KBM-7 (cell line): ENCODE data around the gene TMEM74B.

Experiments
- DNase-seq: peaks from one replicate; pipeline ENCODE4 v3.0.0-alpha.2; 2015
- in situ Hi-C: fragments of 300-500 bp; cut with MboI; formaldehyde crosslinking; loops from 2 replicates; pipeline ENCODE4 v1.14.3; 2020; ENCODE audit warnings: low sequenced_read_pairs, low pct_unique_long_range_greater_than_20kb, mixed read lengths

The TMEM74B gene

DNA sequence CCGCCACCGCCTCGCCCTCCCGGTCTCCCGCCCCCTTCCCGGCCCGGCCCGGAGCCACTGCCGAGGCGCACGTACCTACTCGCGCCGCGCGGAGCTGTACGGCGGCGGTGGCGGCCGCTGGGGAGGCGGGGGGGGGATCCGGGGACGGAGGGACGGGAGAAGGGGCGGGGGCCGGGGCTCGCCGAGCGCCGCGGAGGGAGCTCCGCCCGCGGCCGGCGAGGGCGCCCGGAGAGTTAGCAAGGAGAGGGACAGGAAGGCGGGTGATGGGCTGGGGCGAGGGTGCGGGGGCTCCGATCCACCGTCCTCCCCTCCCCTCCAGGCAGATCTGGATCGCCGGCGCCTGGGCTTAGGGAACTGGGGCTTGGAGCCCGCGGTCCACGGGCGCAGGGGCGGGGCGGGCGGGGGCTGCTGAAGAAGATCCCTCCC, 548 bp upstream of the TMEM74B start:
- DNase-seq, result no peak
- in situ Hi-C loops, result no loop called here

DNA sequence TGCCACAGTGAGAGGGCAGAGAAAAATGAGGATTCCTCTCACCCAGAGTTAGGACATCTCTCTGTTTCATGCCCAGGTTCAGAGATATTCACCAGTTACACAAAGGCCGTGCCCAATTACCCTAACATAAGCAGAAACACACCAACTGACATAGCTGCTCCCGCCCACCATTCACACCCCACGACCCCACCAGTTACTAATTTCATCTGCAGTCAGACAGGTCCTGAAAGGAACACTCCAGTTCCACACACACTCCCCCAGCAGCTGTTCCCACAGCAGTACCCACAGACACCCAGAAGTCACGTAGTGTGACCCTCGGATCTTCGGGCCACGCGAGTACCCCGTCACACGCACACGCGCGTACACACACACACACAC, 532 bp downstream of the TMEM74B start:
- DNase-seq, result no peak
- in situ Hi-C loops, result no loop called here

DNA sequence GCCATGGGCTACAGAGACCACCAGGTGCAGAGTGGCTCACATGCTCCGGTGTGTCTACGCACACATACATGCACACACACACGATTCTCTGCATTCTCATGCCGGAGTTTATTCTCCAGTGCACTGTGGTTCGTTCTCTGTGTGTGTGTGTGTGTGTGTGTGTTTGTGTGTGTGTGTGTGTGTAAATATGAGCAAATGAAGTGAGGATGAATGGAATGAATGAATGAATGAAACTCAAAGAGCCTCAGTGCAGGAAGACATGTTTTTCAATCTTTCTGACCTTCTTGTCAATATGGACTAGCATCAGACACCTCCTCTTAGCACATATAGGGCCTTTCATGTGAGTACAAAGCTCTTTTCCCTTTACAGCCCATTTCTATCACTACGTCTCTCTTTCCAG, 1.6 kb downstream of the TMEM74B start:
- no peak for DNase-seq
- in situ Hi-C loops, result no loop called here

DNA sequence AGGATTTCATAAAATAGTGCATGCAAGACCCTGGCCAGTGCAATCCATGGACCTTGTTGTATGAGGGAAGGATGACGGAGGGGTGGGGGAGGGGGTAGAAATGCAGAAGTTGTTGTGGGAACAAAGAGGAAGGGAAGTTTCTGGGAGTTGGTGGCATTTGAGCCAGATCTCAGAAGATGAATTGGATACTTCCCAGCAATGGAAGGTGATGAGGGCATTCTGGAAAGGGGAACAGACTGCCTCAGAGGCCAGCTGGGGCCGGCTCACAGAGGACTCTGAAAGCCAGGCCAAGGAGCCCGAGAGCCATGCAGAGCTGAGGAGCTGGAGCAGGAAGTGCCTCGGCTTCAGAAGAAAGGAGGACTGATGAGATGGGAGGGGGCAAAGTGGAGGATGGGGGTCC, 2.7 kb downstream of the TMEM74B start:
- peak; percentile 30 for DNase-seq
- in situ Hi-C loops, result no loop called here

DNA sequence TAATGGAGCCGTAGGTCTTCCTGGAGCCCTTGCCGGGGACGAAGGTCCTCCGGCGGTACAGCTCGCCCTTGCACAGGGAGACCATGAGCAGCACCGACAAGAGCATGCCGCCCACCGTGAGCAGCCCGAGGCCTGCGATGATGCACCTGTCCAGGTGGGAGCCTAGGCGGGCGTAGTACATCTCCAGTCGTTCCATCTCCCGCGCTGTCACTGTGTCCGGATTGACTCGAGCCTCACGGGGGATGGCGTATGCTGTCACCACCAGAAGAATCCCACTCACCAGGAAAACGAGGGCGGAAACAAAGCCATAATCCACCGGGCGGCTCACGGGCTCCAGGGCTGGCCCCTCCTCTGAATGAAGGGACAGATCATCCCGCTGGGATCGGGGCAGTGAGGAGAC, 3.8 kb downstream of the TMEM74B start:
- in situ Hi-C loops, result no loop called here
- no peak for DNase-seq

DNA sequence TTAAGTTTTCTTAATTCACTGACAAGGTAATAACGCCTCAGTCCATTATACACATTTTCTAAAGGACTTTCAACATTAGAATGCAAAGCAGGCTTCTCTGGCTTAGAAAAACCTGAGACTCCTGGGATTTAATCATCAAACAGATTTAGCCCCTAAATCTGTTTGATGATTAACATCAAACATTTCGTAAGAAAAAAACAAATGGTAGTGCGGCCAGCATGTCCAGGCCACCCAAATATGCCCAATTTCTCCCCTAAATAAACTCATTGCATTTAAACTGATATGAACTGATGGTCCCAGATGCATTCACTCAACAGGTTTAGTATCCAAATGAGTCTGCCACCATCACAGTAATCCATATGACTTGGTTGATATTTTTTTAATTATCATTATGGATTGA, 6.2 kb downstream of the TMEM74B start:
- DNase-seq, result no peak
- in situ Hi-C loops, result no loop called here

DNA sequence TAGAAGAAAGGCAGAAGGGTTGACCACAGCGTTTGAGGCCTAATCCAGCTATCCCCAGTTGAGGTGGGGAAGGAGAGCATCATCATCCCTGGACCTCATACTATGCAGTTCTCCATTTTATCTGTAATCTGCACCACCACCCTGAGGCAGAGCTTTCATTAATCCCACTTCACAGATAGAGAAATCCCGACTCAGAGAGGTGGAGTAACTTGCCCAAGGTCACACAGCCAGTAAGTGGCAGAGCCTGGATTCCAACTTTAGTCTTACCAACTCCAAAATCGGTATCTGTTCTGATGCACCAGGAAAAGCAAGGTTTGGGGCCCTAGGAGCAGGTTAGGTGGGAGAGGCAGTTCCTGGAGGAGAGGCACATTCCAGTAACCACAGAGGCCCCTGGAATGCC, 6.7 kb downstream of the TMEM74B start:
- no peak for DNase-seq
- in situ Hi-C loops, result no loop called here

DNA sequence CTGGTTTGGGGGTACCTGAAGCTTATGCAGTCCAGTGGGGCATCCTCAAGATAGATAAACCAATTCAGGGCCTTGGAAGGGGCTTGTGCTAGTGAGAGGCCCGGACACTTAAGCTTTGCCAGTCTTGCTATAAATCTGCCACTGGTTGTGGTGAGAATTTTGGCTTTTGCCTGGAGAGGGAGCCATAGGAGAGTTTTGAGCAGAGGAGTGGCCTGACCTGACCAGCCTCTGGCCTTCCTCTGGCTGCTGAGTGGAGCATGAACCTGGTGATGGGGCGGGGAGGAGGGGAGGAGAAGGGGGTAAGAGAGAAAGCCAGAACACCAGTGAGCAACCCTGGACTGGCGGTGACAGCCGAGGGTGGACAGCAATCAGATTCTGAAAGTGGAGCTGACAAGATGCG, 7.1 kb downstream of the TMEM74B start:
- DNase-seq, result no peak
- in situ Hi-C loops, result no loop called here

DNA sequence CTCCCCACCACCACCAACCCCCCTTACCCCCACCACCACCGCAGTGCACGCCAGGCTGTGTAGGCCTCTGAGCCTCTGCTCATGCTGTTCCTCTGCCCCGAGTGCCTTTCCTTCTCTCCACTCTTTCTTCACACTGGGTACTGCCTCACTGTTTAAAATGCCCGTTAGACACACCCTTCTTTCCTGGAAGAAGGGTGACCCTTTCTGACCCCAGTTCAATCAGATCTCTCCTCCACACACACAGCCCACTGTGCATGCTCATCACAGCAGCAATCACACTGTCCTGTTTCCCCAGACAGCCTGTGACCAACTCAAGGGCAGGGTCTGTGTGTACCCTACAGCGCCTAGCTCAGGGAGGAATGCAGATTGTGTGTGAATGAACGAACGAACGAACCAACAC, 10.0 kb downstream of the TMEM74B start:
- DNase-seq, result no peak
- in situ Hi-C loops, result no loop called here

DNA sequence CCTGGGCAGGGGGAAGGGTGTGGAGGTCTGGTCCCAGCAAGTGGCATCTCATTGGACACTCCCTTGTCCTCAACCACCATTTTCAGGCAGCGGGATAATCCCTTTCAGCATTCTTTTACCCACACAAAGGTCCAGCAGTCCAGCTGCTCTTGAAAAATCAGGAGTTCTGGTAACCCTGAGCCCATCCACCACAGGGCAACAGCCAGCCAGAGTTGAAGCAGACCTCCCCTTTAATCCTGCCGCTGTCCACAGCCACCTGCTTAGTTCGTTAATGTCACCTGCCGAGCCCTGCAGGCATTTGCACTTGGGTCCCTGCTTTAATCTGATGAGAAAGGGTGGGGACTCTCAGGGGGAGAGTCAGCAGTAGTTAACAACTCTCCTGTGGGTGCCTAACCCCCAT, 11.1 kb downstream of the TMEM74B start:
- no peak for DNase-seq
- in situ Hi-C loops, result no loop called here

DNA sequence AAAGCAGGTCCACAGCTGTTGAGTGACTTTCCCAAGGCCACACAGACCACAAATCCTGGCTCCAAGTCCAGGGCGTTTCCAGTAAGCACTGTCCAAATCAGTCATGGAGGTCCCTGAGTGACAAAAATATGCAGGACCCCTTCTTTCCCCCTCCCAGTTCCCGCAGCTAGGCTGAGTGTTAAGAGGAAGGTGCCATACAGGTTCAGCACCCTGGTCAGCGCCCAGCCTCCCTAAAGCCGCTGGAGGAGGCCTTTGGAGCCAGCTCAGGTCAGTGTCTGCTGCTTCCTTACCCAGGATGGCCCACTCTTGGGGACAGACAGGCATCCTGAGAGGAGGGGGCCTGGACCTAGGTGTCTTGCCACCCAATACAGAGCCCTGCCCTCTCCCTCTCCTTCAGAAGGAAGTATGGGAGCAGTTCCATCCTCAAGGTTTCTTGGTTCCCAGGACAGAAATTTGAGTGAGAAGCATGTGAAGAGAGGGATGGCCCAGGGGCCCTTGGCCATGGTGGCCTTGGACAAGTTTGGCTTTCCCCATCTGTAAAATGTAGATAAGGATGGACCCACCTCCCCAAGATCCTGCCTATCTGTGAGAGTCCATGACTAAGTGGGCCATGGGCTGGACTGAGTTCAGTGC, 13.2 kb downstream of the TMEM74B start:
- in situ Hi-C loops, result no loop called here
- DNase-seq, result peak; percentile 39

DNA sequence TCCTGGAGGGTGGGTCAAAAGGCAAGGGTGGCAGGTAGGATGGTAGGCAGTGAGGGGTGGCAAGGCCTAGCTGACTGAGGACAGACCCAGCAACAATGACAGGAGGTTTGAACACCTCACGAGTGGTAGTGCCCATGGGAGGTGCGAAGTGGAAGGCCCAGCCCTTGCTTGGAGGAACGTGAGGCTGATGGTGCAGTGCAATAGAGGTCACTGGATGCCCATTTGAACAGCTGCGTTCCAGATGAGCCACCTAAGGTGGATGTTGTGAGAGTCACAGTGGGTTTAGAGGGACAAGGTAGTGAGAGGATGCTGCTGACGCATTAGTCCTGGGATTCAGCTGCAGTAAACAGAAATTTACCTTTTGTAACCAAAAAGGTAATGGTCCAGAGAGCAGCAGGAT, 15.6 kb downstream of the TMEM74B start:
- in situ Hi-C loops, result no loop called here
- no peak for DNase-seq

DNA sequence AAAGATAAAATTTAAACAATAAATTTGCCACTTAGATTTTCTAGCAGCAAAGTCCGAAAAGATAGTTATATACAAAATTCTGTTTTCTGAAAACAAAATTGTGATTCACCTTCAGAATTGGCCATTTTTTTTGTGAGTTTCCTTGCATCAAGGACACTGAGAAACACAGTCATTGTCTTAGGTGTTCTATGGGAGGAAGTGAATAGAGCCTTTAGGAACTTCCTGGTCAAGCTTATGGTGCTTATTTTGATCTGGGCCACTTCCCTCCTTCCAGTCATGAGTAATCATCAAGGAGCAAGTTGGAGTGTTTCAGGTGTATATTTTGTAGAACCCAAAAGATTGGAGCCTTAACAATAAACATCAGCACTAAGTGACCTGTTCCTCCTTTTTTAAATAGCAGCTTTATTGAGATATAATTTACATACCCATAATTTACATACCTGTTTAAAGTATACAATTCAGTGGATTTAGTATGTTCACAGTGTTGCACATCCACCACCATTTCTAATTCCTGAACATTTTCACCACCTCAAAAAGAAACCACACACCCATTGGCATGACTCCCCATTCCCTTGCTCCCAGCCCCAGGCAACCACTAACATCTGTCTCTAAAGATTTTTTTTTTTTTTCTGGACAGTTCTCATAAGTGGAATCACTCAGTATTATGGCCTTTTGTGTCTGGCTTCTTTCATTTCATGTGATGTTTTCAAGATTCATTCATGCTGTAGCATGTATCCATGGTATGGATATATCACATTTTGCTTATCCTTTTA, 17.6 kb downstream of the TMEM74B start:
- no peak for DNase-seq
- in situ Hi-C loops, result no loop called here

DNA sequence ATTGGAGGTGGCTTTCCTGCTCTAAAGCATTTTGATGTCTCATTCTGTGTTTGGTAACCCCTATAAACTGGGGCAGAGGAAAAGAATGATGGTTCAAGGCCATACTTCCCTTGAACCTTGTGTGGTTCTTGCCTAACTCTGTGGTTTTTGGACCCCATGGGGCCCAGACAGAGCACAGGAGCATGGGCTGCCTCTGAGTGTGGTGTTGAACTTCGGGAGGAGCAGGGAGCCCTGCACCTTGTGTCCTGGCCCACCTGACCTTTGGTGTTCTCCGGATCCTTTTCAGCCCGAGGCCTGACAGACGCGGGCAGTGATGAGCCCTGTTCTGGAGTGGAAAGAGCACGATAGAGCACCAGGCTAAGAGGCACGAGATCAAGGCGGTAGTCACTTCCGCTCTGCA, 18.8 kb downstream of the TMEM74B start:
- DNase-seq, result no peak
- in situ Hi-C loops, result no loop called here

DNA sequence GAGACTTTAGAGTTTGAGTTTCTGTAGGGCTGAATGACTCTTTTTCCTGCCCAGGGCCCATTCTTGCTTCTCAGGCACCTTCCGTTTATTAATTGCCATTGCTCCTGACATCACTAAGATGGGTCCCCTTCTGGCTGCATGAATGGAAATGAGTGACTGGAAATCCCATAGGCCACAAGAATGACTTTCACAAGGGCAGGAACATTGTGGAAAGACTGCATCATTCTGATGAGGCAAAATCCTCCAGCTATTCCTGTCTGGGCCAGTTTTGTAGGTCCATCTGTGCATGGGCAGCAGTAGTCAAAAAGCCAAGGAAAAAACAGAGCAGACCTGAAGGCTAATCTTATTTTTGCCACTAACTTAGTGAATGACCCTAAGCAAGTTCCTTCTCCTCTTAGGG, 19.3 kb downstream of the TMEM74B start:
- no peak for DNase-seq
- in situ Hi-C loops, result no loop called here

DNA sequence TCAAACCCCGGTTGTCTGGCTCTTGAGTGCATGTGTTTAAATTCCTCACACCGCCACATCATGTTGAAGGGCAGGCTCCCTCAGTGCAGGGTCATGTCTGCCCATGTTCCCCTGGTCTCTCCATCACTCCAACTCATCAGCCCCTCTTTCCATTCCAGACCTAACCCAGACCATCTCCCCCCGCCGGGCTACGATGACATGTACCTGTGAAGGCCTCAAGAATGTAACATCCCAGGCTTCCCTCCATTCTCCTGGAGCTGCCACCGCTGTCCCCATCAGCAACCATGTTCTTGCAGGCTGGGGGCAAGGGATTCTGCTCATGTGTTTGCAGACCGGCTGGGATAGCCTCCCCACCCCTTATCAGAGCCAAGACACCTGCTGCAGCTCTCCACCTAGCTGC, 19.9 kb downstream of the TMEM74B start:
- in situ Hi-C loops, result no loop called here
- no peak for DNase-seq

DNA sequence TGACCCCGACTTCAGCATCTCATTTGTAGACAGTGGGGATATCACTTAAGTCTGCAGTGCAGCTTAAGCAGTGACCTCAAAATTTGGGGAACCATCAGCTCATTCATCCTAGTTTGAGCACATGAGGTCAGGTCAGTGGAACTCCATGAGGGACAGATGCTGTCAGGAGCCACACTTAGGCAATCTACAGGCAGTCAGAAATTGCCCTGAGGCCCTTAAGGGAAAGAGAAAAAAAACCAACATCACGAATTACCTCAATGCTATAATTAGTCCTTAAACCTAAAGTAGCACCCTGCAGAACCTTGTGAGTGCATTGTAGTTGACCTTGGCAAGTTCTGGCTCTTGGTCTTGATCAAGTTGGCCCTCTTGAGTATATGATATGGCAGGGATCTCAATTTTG, 21.1 kb downstream of the TMEM74B start:
- no peak for DNase-seq
- in situ Hi-C loops, result no loop called here

DNA sequence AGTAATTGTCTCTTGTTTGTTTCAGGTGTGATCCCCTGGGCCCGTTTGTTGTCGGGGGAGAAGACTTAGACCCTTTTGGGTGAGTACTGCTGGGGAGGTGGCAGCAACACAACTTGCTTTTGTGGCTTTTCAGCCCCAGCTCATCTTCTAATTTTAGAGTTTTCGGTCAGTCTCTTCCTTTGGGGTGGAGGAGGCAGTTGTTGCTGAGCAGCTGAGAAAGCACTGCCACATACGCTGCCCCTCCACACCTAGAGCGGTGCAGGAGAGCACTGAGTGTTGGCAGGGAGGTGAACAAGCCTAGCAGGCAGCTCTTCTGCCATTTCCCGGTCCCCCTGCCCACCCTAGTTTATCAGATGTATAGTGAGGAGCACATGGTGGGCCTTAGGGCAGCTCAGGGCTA, 21.7 kb downstream of the TMEM74B start:
- in situ Hi-C loops, result no loop called here
- DNase-seq, result no peak

DNA sequence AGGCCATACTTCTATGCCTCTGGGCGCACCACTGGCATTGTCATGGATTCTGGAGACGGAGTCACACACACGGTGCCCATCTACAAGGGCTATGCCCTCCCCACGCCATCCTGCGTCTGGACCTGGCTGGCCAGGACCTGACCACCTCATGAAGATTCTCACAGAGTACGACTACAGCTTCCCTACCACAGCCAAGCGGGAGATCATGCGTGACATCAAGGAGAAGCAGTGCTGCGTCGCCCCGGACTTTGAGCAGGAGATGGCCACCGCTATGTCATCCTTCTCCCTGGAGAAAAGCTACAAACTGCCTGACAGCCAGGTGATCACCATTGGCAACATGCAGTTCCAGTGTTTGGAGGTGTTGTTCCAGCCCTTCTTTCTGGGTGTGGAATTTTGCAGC, 23.8 kb downstream of the TMEM74B start:
- DNase-seq, result no peak
- in situ Hi-C loops, result no loop called here

DNA sequence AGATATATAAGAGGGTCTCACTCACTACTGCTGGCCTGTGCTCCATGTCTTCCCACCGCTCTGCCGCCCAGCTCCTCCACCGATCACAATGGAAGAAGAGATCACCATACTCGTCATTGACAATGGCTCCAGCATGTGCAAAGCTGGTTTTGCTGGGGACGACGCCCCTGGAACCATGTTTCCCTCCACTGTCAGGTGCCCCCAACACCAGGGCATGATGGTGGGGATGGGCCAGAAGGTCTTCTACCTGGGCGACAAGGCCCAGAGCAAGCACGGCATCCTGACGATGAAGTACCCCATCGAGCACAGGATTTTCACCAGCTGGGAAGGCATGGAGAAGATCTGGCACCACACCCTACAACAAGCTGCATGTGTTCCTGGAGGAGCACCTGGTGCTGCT, 24.3 kb downstream of the TMEM74B start:
- no peak for DNase-seq
- in situ Hi-C loops, result no loop called here

DNA sequence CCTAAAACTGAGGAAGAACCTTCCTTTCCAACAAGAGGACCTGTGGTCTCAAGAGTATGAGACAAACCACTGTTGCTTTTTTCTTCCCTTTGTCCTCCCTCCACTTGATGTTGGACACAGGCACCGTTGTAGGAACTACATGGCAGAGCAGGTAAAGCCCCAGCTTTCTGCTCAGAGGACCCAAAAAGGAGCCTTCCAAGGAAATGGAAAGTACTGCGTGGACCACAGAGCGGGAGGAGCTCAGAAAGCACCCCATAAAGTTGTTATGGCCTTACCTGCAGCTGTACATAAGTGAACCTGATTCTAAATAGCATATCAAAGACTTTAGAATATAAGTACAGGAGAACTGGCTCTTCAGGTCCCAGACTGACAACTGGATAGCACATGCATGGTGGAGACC, 29.4 kb downstream of the TMEM74B start:
- no peak for DNase-seq
- in situ Hi-C loops, result no loop called here
